Activated CD4-positive, alpha-beta T cell treated with anti-CD3 and anti-CD28 coated beads for 36 hours (primary cell): ENCODE results near the gene CERS6. TPM values are rescaled to one million over a fixed set of nuclear protein-coding genes. Genes with fewer than 3 reads are reported as not detected.

Experiments
- ATAC-seq: fragments of 200-7000 bp; cut with Tn5 transposase; one replicate; pipeline ENCODE4 v1.10.0; 2021; ENCODE audit warnings: mild to moderate bottlenecking, moderate library complexity
- CTCF ChIA-PET: fragments of 350-600 bp; sonication (Branson Sonifier 250); formaldehyde crosslinking; loops from one replicate; lab custom pipeline; 2021; ENCODE audit warnings: antibody characterized with exemption; lab: Charles Lee
- POLR2A ChIA-PET: fragments of 350-600 bp; sonication (Branson Sonifier 250); formaldehyde crosslinking; loops from one replicate; lab custom pipeline; 2021; ENCODE audit warnings: antibody characterized with exemption, inconsistent platforms; lab: Charles Lee
- DNase-seq: peaks from one replicate; pipeline ENCODE4 v3.0.0-alpha.2; 2020
- H3K27ac Mint-ChIP-seq: one replicate; pipeline ENCODE4 v1.8.0; 2021; ENCODE audit warnings: mixed read lengths
- H3K27me3 Mint-ChIP-seq: one replicate; pipeline ENCODE4 v1.8.0; 2021; ENCODE audit warnings: mixed read lengths
- H3K36me3 Mint-ChIP-seq: one replicate; pipeline ENCODE4 v1.8.0; 2021; ENCODE audit warnings: low read depth, mixed read lengths
- H3K4me1 Mint-ChIP-seq: one replicate; pipeline ENCODE4 v1.8.0; 2021; ENCODE audit warnings: mixed read lengths
- H3K4me3 Mint-ChIP-seq: one replicate; pipeline ENCODE4 v1.8.0; 2021; ENCODE audit warnings: mild to moderate bottlenecking, moderate library complexity, mixed read lengths
- H3K9me3 Mint-ChIP-seq: one replicate; pipeline ENCODE4 v1.8.0; 2021; ENCODE audit warnings: low read depth, mixed read lengths
- intact Hi-C, 2 experiments: fragments of 100-400 bp; cut with DNase I in 1 of 2; cut with micrococcal nuclease in 1 of 2; formaldehyde crosslinking; loops; one replicate each; pipeline versions ENCODE4 v1.14.2 to v1.15.1; 2022 to 2024; cut with DNase I, micrococcal nuclease
- microRNA-seq: library from miRNA; unstranded; fragments of <30 nt; microRNA quantifications from one replicate; pipeline ENCODE4 v1.2.0, GENCODE V29; 2021; ENCODE audit warnings: borderline replicate concordance
- total RNA-seq, 2 experiments: library from RNA; stranded (reverse); gene quantifications; one replicate each; pipeline ENCODE4 v1.2.3, GENCODE V29; 2021

The CERS6 gene
- total RNA-seq, 2 experiments from 2014 or later, result 12.9 to 13.1 TPM

DNA sequence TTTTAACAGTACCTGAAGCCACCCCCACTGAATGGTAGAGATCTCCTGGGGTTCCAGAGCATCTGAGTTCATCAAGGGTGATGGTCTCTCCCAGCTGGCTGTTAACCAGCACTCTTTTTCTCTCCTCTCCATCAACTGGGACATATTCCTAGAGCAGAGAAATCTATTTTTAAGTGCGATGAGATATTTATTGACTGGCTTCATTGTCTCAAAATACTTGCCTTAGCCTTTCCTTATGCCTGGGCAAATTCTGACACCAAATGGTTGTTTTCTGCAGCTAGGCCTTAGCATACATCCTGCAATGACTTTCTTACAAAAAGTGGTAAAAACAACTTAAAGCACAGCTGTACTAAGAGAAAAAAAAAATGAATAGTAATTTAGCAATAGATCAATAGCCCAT, 365.9 kb downstream of the CERS6 start:
- no peak for ATAC-seq
- POLR2A ChIA-PET, result no interaction called here
- no peak overlapping the region for H3K27ac Mint-ChIP-seq
- no peak overlapping the region for H3K4me3 Mint-ChIP-seq
- no peaks in the 10 kb centered on the region for H3K9me3 Mint-ChIP-seq
- no peaks in the 10 kb centered on the region for H3K4me1 Mint-ChIP-seq
- DNase-seq, result no peak
- no peaks in the 10 kb centered on the region for H3K36me3 Mint-ChIP-seq
- intact Hi-C loops, result no loop called here
- CTCF ChIA-PET, result interaction anchor here (1.2 kb wide), 1 partner anchor 22 kb away, joined by 3 read pairs; no protein-coding TSS in a partner anchor
- no peaks in the 10 kb centered on the region for H3K27me3 Mint-ChIP-seq

Small RNAs within 50 kb of the gene (microRNA-seq; reads per million reads assigned to microRNA genes)
- not detected for gene MIR4774

Other genes with a start within 250 kb of the CERS6 start
- 10 to 100 TPM; 42.1 to 44.5 TPM for gene STK39, start 208.7 kb upstream of the CERS6 start, total RNA-seq